Neural crest cell (in vitro differentiated cells): ENCODE measurements around the gene CRCP. TPM values are rescaled to one million over a fixed set of nuclear protein-coding genes. Genes with fewer than 3 reads are reported as not detected.

ENCODE experiments used
- DNase-seq: peaks from one replicate; pipeline ENCODE4 v3.0.0; 2021; ENCODE audit warnings: low read depth, mixed read lengths, low spot score
- H3K27ac Mint-ChIP-seq: one replicate; pipeline ENCODE4 v1.8.0; 2021; ENCODE audit warnings: mild to moderate bottlenecking, mixed read lengths; ENCODE audit not compliant: unreplicated experiment
- H3K27me3 Mint-ChIP-seq: 2 replicates; pipeline ENCODE4 v1.8.0; 2021; ENCODE audit warnings: low read depth, mild to moderate bottlenecking, mixed read lengths
- H3K36me3 Mint-ChIP-seq: 2 replicates; pipeline ENCODE4 v1.8.0; 2021; ENCODE audit warnings: low read depth, mild to moderate bottlenecking, mixed read lengths
- H3K4me1 Mint-ChIP-seq: 2 replicates; pipeline ENCODE4 v1.8.0; 2021; ENCODE audit warnings: mixed read lengths
- H3K4me3 Mint-ChIP-seq: one replicate; pipeline ENCODE4 v1.8.0; 2021; ENCODE audit warnings: mild to moderate bottlenecking, mixed read lengths
- H3K9me3 Mint-ChIP-seq: 2 replicates; pipeline ENCODE4 v1.8.0; 2021; ENCODE audit warnings: mixed read lengths
- total RNA-seq: library from RNA; stranded (reverse); gene quantifications from 2 replicates; pipeline ENCODE4 v1.2.1, GENCODE V29; 2021
- TF ChIP-seq, protein P1 (sequence below): fragments of 200-600 bp; sonication (generic); conservative IDR thresholded peaks from 2 replicates; pipeline ENCODE4 v1.5.0; 2021; ENCODE audit warnings: antibody characterized with exemption, mild to moderate bottlenecking

CRCP gene
- total RNA-seq, 1 donor from 2014 or later = 38.0 TPM

DNA sequence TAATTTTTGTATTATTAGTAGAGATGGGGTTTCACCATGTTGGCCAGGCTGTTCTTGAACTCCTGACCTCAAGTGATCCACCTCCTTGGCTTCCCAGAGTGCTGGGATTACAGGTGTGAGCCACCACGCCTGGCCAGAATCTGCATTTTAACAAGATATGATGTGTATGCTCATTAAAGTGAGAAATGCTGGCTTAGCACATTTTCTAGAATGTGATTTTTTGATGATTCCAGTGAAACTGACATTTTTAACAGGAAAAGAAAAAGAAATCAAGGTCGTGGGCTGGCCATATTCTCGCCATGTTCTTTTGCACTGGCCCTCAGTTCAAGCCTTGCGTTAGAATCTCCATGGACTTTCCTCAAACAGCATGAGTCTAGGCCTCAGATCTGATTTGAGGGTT lies 72.3 kb downstream of the CRCP start:
- TF ChIP-seq, protein P1, sequence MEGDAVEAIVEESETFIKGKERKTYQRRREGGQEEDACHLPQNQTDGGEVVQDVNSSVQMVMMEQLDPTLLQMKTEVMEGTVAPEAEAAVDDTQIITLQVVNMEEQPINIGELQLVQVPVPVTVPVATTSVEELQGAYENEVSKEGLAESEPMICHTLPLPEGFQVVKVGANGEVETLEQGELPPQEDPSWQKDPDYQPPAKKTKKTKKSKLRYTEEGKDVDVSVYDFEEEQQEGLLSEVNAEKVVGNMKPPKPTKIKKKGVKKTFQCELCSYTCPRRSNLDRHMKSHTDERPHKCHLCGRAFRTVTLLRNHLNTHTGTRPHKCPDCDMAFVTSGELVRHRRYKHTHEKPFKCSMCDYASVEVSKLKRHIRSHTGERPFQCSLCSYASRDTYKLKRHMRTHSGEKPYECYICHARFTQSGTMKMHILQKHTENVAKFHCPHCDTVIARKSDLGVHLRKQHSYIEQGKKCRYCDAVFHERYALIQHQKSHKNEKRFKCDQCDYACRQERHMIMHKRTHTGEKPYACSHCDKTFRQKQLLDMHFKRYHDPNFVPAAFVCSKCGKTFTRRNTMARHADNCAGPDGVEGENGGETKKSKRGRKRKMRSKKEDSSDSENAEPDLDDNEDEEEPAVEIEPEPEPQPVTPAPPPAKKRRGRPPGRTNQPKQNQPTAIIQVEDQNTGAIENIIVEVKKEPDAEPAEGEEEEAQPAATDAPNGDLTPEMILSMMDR = no peak
- H3K27ac Mint-ChIP-seq = no peak overlapping the region
- H3K4me3 Mint-ChIP-seq = no peak overlapping the region
- DNase-seq = no peak
- H3K9me3 Mint-ChIP-seq = peaks cover 4% of the 10 kb centered on the region
- no peaks in the 10 kb centered on the region for H3K27me3 Mint-ChIP-seq
- peaks cover 4% of the 10 kb centered on the region for H3K4me1 Mint-ChIP-seq
- H3K36me3 Mint-ChIP-seq = no peaks in the 10 kb centered on the region

DNA sequence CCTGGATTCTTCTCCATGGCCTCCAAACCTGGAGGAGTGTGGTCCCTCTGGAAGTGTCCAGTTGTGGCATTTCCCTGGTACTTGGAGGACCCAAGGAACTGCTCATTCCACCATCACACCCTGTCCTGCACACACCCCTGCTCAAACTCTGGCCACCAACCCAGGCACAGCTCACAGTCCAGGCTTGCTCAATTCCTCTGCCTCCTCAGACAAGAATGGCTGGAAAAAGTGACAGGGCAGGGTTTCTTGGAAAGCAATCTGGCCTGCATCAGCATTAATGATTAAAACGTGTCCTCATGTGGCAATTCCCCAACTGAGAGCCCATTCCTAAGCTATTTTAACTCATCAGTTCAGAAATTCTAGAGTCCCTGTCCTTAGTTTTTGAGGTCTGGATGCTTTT lies 73.3 kb downstream of the CRCP start:
- no peak for DNase-seq
- peaks cover 4% of the 10 kb centered on the region for H3K4me1 Mint-ChIP-seq
- peaks cover 4% of the 10 kb centered on the region for H3K9me3 Mint-ChIP-seq
- no peaks in the 10 kb centered on the region for H3K36me3 Mint-ChIP-seq
- no peaks in the 10 kb centered on the region for H3K27me3 Mint-ChIP-seq
- H3K4me3 Mint-ChIP-seq = no peak overlapping the region
- TF ChIP-seq, protein P1 = no peak
- no peak overlapping the region for H3K27ac Mint-ChIP-seq

DNA sequence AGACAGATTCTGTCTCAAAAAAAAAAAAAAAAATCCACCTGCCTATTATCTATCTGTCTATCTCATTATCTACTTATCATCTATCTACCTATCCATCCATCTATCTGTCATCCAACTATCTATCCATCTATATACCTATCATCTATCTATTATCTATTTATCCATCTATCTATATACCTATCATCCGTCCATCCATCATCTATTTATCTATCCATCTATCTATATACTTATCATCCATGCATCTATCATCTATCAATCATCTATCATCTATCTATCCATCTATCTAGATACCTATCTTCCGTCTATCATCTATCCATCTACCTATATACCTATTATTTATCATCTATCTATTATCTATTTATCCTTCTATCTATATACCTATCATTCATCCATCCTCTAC lies 74.0 kb downstream of the CRCP start:
- no peak for DNase-seq
- TF ChIP-seq, protein P1 = no peak
- Mint-ChIP-seq H3K27me3 (no peaks in the 10 kb centered on the region), H3K4me1 (peaks cover 4% of the 10 kb centered on the region), H3K36me3 (no peaks in the 10 kb centered on the region), H3K9me3 (peaks cover 4% of the 10 kb centered on the region), H3K27ac (no peak overlapping the region), H3K4me3 (no peak overlapping the region)

DNA sequence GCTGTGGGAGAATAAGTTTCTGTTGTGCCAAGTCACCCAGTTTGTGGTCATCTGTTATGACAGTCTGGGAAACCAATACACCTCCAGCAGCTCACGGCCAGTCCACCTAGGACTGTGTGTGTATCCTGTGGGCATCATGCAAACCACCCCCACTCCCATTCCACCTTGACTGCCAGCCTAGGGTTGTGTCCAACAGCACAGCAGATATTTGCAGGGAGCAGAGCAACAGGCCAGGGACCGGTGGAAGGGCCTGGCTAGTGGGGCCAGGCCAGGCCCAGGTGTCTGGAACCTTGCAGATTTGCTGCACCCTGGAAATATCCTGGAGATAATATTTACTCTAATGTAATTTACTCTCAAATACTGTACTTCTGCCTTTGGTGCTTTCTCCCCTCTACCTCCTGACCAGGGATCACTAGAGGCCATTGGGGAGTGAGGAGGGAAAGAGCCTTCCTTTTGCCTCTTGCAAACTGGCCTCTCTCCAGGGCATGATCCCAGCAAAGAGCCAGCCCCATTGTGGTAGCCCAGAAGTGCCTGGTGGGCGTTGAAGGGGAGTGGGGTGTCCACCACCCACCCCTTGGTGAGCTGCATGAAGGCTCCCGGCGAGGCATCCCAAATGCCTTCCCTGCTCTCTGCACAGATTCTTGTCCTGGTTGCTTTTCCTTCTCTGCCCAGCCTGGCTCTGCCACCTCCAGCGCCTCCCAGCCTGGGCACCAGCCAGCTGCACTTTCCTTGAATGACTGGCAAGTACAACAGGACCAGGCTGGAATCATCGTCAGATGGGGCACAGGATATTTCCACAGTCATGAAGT lies 75.3 kb downstream of the CRCP start:
- DNase-seq = no peak
- Mint-ChIP-seq H3K27me3 (peaks cover 1% of the 10 kb centered on the region), H3K9me3 (peaks cover 4% of the 10 kb centered on the region), H3K27ac (no peak overlapping the region), H3K36me3 (no peaks in the 10 kb centered on the region), H3K4me1 (no peaks in the 10 kb centered on the region), H3K4me3 (no peak overlapping the region)
- TF ChIP-seq, protein P1 = no peak

DNA sequence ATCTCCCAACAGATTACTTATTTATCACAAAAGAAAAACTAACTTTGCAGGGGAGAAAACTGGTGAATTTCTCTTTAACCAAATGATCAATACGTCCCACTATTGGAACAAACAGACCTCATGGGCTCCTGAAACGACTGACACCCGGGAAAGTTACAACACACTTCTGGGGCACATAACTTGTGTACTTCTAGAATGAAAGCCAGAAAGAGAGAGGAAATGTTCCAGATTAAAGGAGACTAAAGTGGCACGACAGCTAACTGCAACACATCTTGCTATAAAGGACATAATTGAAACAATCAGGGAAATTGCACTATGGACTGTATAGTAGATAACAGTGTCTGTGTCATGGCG lies 75.8 kb downstream of the CRCP start:
- no peak overlapping the region for H3K4me3 Mint-ChIP-seq
- H3K4me1 Mint-ChIP-seq = no peaks in the 10 kb centered on the region
- no peak for DNase-seq
- H3K27ac Mint-ChIP-seq = no peak overlapping the region
- H3K27me3 Mint-ChIP-seq = peaks cover 3% of the 10 kb centered on the region
- no peaks in the 10 kb centered on the region for H3K36me3 Mint-ChIP-seq
- TF ChIP-seq, protein P1 = no peak
- peaks cover 4% of the 10 kb centered on the region for H3K9me3 Mint-ChIP-seq
